DOHH2 (cell line): Measurements from ENCODE around the gene NAP1L1.

Experiments used
- CTCF ChIP-seq: fragments of 200-600 bp; sonication (generic); IDR thresholded peaks from one replicate; pipeline ENCODE4 v1.5.1; 2014; ENCODE audit warnings: antibody characterized with exemption, mild to moderate bottlenecking, low read depth, low read length; ENCODE audit not compliant: poor library complexity, severe bottlenecking
- EZH2phosphoT487 ChIP-seq: fragments of 200-600 bp; sonication (generic); IDR thresholded peaks from 2 replicates; pipeline ENCODE4 v1.6.1; 2017; ENCODE audit warnings: borderline replicate concordance, mild to moderate bottlenecking, antibody characterized with exemption, low read length, moderate library complexity, mixed read lengths

DNA sequence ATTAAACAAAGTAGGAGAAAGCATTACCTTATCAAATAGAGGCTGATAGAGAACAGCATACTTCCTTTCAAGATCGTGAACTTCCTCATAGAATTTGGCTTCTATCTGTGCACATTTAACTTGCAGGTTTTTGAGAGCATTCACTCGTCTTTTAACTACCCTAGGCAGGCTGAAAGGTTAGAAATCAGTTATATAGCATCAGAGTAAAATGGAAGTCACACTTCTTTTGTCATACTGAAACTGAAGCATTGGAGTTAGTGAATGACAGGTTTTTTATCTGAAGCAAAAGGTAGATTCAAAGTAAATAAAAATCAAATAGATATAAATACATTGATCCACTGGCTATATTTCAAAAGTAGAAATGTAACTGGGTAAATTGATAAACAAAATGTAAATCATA lies 24.4 kb downstream of the NAP1L1 start:
- TF ChIP-seq CTCF (no peak), EZH2phosphoT487 (no peak)
